Stomach (tissue), 9 donors: ENCODE results near the gene ETV5. TPM values are rescaled to one million over a fixed set of nuclear protein-coding genes. Genes with fewer than 3 reads are reported as not detected.

ENCODE experiments used
- DNase-seq, 2 donors: peaks; one replicate each; pipeline versions ENCODE4 v3.0.0 to v3.0.0-alpha.2; 2013 to 2019
- H3K27ac ChIP-seq, 5 donors: fragments of 200-600 bp in 4 of 5; sonication (generic) in 4 of 5; one replicate each; pipeline ENCODE4 v1.5.1; 2013 to 2019; ENCODE audit warnings: mild to moderate bottlenecking in 1 of 5, moderate library complexity in 1 of 5
- H3K27me3 ChIP-seq, 3 donors: fragments of 200-600 bp; sonication (generic); one replicate each; pipeline ENCODE4 v1.5.1; 2017 to 2019; ENCODE audit warnings: mixed run types in 1 of 3
- H3K36me3 ChIP-seq, 4 donors: fragments of 200-600 bp; sonication (generic); 1 replicate in 3 of 4; 2 replicates in 1 of 4; pipeline ENCODE4 v1.5.1; 2016 to 2019
- H3K4me1 ChIP-seq, 4 donors: fragments of 200-600 bp; sonication (generic); one replicate each; pipeline ENCODE4 v1.5.1; 2016 to 2019
- H3K4me3 ChIP-seq, 4 donors: fragments of 200-600 bp; sonication (generic) in 3 of 4; one replicate each; pipeline ENCODE4 v1.5.1; 2016 to 2019; ENCODE audit warnings: mild to moderate bottlenecking in 1 of 4
- H3K9me3 ChIP-seq, 4 donors: fragments of 200-600 bp; sonication (generic); one replicate each; pipeline ENCODE4 v1.5.1; 2016 to 2019
- CTCF ChIP-seq, 7 experiments: fragments of 450-650 bp in 4 of 7; fragments of 200-600 bp in 3 of 7; sonication (generic) in 3 of 7; IDR thresholded peaks; one replicate each; pipeline ENCODE4 v1.5.1; 2016 to 2019; ENCODE audit warnings: antibody characterized with exemption in 7 of 7, control low read depth in 2 of 7, mild to moderate bottlenecking in 1 of 7
- EP300 ChIP-seq: sonication (generic); formaldehyde crosslinking; IDR thresholded peaks from one replicate; pipeline ENCODE4 v1.6.1; 2017; ENCODE audit warnings: antibody characterized with exemption
- POLR2A ChIP-seq, 4 donors: fragments of 450-650 bp; IDR thresholded peaks; one replicate each; pipeline ENCODE4 v1.6.1; 2016; ENCODE audit warnings: antibody characterized with exemption in 4 of 4, control low read depth in 2 of 4, mild to moderate bottlenecking in 1 of 4, moderate library complexity in 1 of 4
- POLR2AphosphoS5 ChIP-seq, 3 donors: sonication (generic); formaldehyde crosslinking; IDR thresholded peaks; one replicate each; pipeline ENCODE4 v1.6.1; 2016; ENCODE audit warnings: antibody characterized with exemption in 3 of 3
- WGBS, 5 donors: extraction: QIAGEN DNeasy Blood & Tissue Kit in 3 of 5; methylation state at CpG; one replicate each; pipeline versions ENCODE4 v1.1.5 to v1.1.7; 2013 to 2018; 5-methylcytosine and 5-hydroxymethylcytosine counted together
- intact Hi-C: fragments of 100-400 bp; cut with DNase I; formaldehyde crosslinking; loops from one replicate; pipeline ENCODE4 v1.15.1; 2023; ENCODE audit warnings: low total_unique reads
- polyA plus RNA-seq, 3 donors: library from polyadenylated mRNA; stranded (reverse); fragments of 200-250 nt; gene quantifications; one replicate each; pipeline ENCODE4 v1.2.3, GENCODE V29; 2013
- total RNA-seq, 5 donors: library from RNA; depleted of rRNA; stranded (reverse); fragments of >200 nt; gene quantifications; one replicate each; pipeline versions ENCODE4 v1.1.0 to v1.2.3, GENCODE V29; 2014 to 2016
- donor health status: healthy with polysubstance abuse.
- donor health status: Bipolar disorder and iron deficiency.
- donor health status: healthy.

ETV5 gene
- total and polyA plus RNA-seq, 8 donors: 2.9 to 343 (median 17.7) TPM

DNA sequence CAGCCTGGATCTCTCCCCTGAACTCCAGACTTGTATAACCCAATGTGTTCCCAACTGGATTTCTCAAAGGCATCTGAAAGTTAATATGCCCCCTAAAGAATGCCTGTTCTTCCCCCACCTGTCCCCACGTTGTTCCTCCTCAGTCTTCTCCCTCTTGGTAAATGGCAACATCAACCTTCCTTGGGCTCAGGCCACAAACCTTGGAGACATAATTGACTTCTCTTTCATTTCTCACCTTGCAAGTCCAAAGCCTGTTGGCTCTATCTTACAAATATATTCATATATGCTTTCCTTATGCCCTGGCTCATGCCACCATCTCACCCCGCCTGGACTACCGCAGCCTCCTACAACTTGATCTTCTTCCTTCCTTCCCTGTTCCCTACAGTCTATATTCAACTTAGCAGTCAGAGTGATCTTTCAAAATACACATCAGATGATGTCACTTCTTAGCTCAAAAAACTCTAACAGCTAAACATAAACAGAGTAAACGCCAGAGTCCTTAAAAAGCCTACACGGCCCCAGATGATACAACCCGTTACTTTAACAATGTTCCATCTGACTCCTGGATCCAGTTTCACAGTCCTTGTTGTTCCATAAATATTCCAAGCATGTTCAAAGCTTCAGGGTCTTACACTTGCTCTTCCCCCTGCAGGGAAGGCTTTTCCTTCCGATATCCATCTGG lies 66.2 kb downstream of the ETV5 start:
- intact Hi-C loops: no loop called here
- WGBS, 5 donors: 74 to 82% (median 79%) methylated on average over 7 of the region's 7 CpGs
- peaks cover 0 to 8% (median 7%) of the 10 kb centered on the region in 4 donors for H3K9me3 ChIP-seq
- peaks cover 0 to 5% (median 0%) of the 10 kb centered on the region in 3 donors for H3K27me3 ChIP-seq
- H3K4me1 ChIP-seq: peaks cover 0 to 21% (median 9%) of the 10 kb centered on the region in 4 donors
- TF ChIP-seq POLR2A (IDR thresholded peaks at IDR 0.05): no peak
- TF ChIP-seq CTCF (IDR thresholded peaks at IDR 0.05): no peak
- TF ChIP-seq EP300: no peak
- no peak for TF ChIP-seq POLR2AphosphoS5 (IDR thresholded peaks at IDR 0.05)
- no peak overlapping the region for H3K4me3 ChIP-seq
- no peak overlapping the region for H3K27ac ChIP-seq
- peaks cover 0 to 10% (median 5%) of the 10 kb centered on the region in 4 donors for H3K36me3 ChIP-seq
- no peak for DNase-seq

DNA sequence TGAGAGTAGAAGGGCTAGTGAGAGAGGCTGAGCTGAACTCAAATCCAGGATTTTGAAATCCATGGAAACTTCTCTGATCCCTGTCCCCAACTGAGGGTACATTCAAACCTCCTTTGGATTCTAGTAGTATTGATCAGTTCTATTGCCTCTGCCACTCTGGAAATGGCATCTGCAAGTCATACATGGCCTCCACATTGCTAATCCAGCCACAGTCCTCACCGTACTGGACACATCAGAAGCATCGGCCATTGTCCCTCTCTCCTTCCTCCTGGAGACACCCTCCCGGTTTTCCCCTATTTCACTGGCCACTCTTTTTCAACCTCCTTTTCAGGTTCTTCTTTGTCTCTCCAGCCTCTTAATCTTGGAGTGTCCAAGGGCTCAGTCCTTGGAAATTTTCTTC lies 66.9 kb downstream of the ETV5 start:
- intact Hi-C loops: no loop called here
- 88 to 97% (median 91%) methylated on average over 3 of the region's 3 CpGs for WGBS, 5 donors
- no peak for TF ChIP-seq CTCF (IDR thresholded peaks at IDR 0.05)
- no peak for TF ChIP-seq EP300
- TF ChIP-seq POLR2AphosphoS5 (IDR thresholded peaks at IDR 0.05): no peak
- TF ChIP-seq POLR2A (IDR thresholded peaks at IDR 0.05): no peak
- peaks cover 0 to 5% (median 2%) of the 10 kb centered on the region in 4 donors for H3K36me3 ChIP-seq
- H3K27ac ChIP-seq: no peak overlapping the region
- peaks cover 0 to 8% (median 7%) of the 10 kb centered on the region in 4 donors for H3K9me3 ChIP-seq
- DNase-seq: no peak
- no peak overlapping the region for H3K4me3 ChIP-seq
- no peaks in the 10 kb centered on the region for H3K27me3 ChIP-seq
- peaks cover 0 to 21% (median 9%) of the 10 kb centered on the region in 4 donors for H3K4me1 ChIP-seq

DNA sequence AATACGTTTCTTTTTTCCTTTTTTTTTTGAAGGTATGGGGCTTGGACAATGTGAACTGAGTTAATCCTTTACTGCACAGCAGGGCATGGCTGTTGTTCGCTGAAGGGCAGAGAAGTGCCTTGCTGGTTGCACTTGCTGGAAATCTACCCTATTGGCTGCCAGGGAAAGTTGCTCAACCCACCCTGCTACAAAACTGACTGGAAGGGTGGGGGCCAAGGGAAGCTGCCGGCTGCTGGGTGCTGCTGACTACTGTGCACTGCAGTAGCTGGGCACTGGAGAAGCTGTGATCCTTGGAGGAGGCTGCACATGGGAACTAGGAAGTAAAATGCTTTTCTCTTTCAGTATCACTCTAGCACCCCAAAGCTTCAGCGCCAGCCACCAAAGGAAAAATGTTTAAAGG lies 70.5 kb downstream of the ETV5 start:
- WGBS, 5 donors: 70 to 75% (median 72%) methylated on average over 4 of the region's 4 CpGs
- DNase-seq: no peak
- intact Hi-C loops: no loop called here

GRCh38 chr3:186035277-186035676 lies 73.6 kb downstream of the ETV5 start:
- no peak for DNase-seq
- H3K4me3 ChIP-seq: no peak overlapping the region
- no peaks in the 10 kb centered on the region for H3K36me3 ChIP-seq
- WGBS, 5 donors: 76 to 84% (median 81%) methylated on average over 4 of the region's 4 CpGs
- no peaks in the 10 kb centered on the region for H3K27me3 ChIP-seq
- H3K27ac ChIP-seq: no peak overlapping the region
- no peaks in the 10 kb centered on the region for H3K4me1 ChIP-seq
- TF ChIP-seq POLR2A (IDR thresholded peaks at IDR 0.05) (no peak), CTCF (IDR thresholded peaks at IDR 0.05) (no peak), EP300 (no peak), POLR2AphosphoS5 (IDR thresholded peaks at IDR 0.05) (no peak)
- H3K9me3 ChIP-seq: peaks cover 0 to 8% (median 7%) of the 10 kb centered on the region in 4 donors
- intact Hi-C loops: no loop called here

More for the DNA sequence above, 70.5 kb downstream of the ETV5 start:
- no peaks in the 10 kb centered on the region for H3K27me3 ChIP-seq
- H3K4me3 ChIP-seq: no peak overlapping the region
- H3K9me3 ChIP-seq: peaks cover 0 to 8% (median 7%) of the 10 kb centered on the region in 4 donors
- H3K27ac ChIP-seq: no peak overlapping the region
- TF ChIP-seq CTCF (IDR thresholded peaks at IDR 0.05): no peak
- TF ChIP-seq EP300: no peak
- no peak for TF ChIP-seq POLR2AphosphoS5 (IDR thresholded peaks at IDR 0.05)
- TF ChIP-seq POLR2A (IDR thresholded peaks at IDR 0.05): no peak
- no peaks in the 10 kb centered on the region for H3K4me1 ChIP-seq
- H3K36me3 ChIP-seq: no peaks in the 10 kb centered on the region
